Trophoblast cell (in vitro differentiated cells and primary cell): Measurements from ENCODE around the gene CHST11.

Source experiments
- DNase-seq, 2 donors: peaks; one replicate each; pipeline ENCODE4 v3.0.0-alpha.2; 2016
- H2AFZ ChIP-seq: 2 replicates; pipeline ENCODE4 v1.6.1; 2013; ENCODE audit warnings: low read length, moderate library complexity, mild to moderate bottlenecking; ENCODE audit not compliant: insufficient read depth, poor library complexity
- H2AK5ac ChIP-seq: 2 replicates; pipeline ENCODE4 v1.6.1; 2013; ENCODE audit warnings: mild to moderate bottlenecking, low read length
- H2BK120ac ChIP-seq: 2 replicates; pipeline ENCODE4 v1.6.1; 2013; ENCODE audit warnings: low read length, mild to moderate bottlenecking, moderate library complexity; ENCODE audit not compliant: insufficient read depth, poor library complexity
- H2BK12ac ChIP-seq: 2 replicates; pipeline ENCODE4 v1.6.1; 2013; ENCODE audit warnings: mild to moderate bottlenecking, low read length, moderate library complexity
- H2BK5ac ChIP-seq: 2 replicates; pipeline ENCODE4 v1.6.1; 2013; ENCODE audit warnings: low read length, low read depth, moderate library complexity, mild to moderate bottlenecking; ENCODE audit not compliant: poor library complexity
- H3K14ac ChIP-seq: 2 replicates; pipeline ENCODE4 v1.6.1; 2013; ENCODE audit warnings: mild to moderate bottlenecking, low read length
- H3K18ac ChIP-seq: 2 replicates; pipeline ENCODE4 v1.6.1; 2013; ENCODE audit warnings: mild to moderate bottlenecking, low read length
- H3K23ac ChIP-seq: 2 replicates; pipeline ENCODE4 v1.6.1; 2013; ENCODE audit warnings: low read length
- H3K27ac ChIP-seq: 2 replicates; pipeline ENCODE4 v1.5.1; 2013; ENCODE audit warnings: low read depth, mild to moderate bottlenecking, inconsistent platforms, low read length, moderate library complexity
- H3K27me3 ChIP-seq: 2 replicates; pipeline ENCODE4 v1.6.1; 2013; ENCODE audit warnings: inconsistent platforms, mild to moderate bottlenecking, low read length, moderate library complexity; ENCODE audit not compliant: insufficient read depth
- H3K36me3 ChIP-seq, 2 experiments: 1 replicate in 1 of 2; 2 replicates in 1 of 2; pipeline ENCODE4 v1.6.1; 2013; ENCODE audit warnings: low read length in 2 of 2, mild to moderate bottlenecking in 2 of 2, moderate library complexity in 1 of 2; ENCODE audit not compliant: insufficient read depth in 2 of 2, control insufficient read depth in 1 of 2
- H3K4ac ChIP-seq: 2 replicates; pipeline ENCODE4 v1.6.1; 2013; ENCODE audit warnings: low read depth, mild to moderate bottlenecking, low read length, moderate library complexity
- H3K4me1 ChIP-seq, 2 experiments: 1 replicate in 1 of 2; 2 replicates in 1 of 2; pipeline ENCODE4 v1.6.1; 2013; ENCODE audit warnings: low read length in 2 of 2, mild to moderate bottlenecking in 2 of 2, moderate library complexity in 1 of 2; ENCODE audit not compliant: insufficient read depth in 2 of 2, control insufficient read depth in 1 of 2
- H3K4me2 ChIP-seq: 2 replicates; pipeline ENCODE4 v1.6.1; 2013; ENCODE audit warnings: inconsistent platforms, mild to moderate bottlenecking, low read length, moderate library complexity
- H3K4me3 ChIP-seq: 2 replicates; pipeline ENCODE4 v1.5.1; 2013; ENCODE audit warnings: mild to moderate bottlenecking, low read depth, low read length, inconsistent platforms
- H3K79me1 ChIP-seq: one replicate; pipeline ENCODE4 v1.6.1; 2013; ENCODE audit warnings: low read length
- H3K79me2 ChIP-seq: 2 replicates; pipeline ENCODE4 v1.6.1; 2013; ENCODE audit warnings: low read length, mild to moderate bottlenecking; ENCODE audit not compliant: control insufficient read depth, insufficient read depth, poor library complexity
- H3K9ac ChIP-seq: 2 replicates; pipeline ENCODE4 v1.6.1; 2013; ENCODE audit warnings: mild to moderate bottlenecking, low read length
- H3K9me3 ChIP-seq: 2 replicates; pipeline ENCODE4 v1.6.1; 2013; ENCODE audit warnings: low read depth, mild to moderate bottlenecking, control low read depth, inconsistent platforms, low read length; ENCODE audit not compliant: insufficient read depth
- H4K12ac ChIP-seq: 2 replicates; pipeline ENCODE4 v1.6.1; 2013; ENCODE audit warnings: low read depth, mild to moderate bottlenecking, low read length, moderate library complexity
- H4K8ac ChIP-seq: 2 replicates; pipeline ENCODE4 v1.6.1; 2013; ENCODE audit warnings: low read depth, mild to moderate bottlenecking, low read length, moderate library complexity
- H4K91ac ChIP-seq: one replicate; pipeline ENCODE4 v1.6.1; 2013; ENCODE audit warnings: low read depth, mild to moderate bottlenecking, low read length, moderate library complexity
- WGBS: extraction: QIAGEN DNeasy Blood & Tissue Kit; methylation state at CpG from one replicate; pipeline ENCODE4 v1.1.7; 2013; ENCODE audit warnings: missing lambda C conversion rate; ENCODE audit not compliant: insufficient read length, insufficient coverage; ENCODE audit errors: extremely low coverage; 5-methylcytosine and 5-hydroxymethylcytosine counted together

Gene CHST11

DNA sequence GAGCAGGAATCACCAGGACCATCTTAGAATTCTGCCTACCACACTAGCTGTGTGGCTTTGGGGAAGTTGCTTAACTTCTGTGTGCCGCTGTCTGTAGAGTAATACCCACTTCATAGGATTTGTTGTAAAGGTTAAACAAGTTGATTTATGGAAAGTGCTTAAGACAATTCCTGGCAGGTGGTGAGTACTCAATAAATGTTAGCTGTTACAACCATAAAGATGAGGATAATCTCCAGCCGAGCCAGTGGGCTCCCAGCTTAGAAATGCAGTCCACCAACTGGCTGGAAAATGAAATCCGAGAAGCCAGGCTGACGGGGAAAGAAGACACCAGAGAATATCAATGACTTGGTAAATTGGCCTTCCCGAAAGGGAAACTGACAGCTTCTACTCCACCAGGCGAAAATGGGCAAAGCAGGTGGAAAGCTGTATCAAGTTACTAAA is 173.5 kb downstream of the CHST11 start:
- H3K27ac ChIP-seq = no peak overlapping the region
- H3K27me3 ChIP-seq = no peaks in the 10 kb centered on the region
- no peak overlapping the region for H2BK5ac ChIP-seq
- H3K4ac ChIP-seq = no peak overlapping the region
- H2BK12ac ChIP-seq = no peak overlapping the region
- no peak overlapping the region for H3K23ac ChIP-seq
- H3K18ac ChIP-seq = no peak overlapping the region
- DNase-seq = no peak
- no peak overlapping the region for H2BK120ac ChIP-seq
- no CpG with 5 or more reads among the region's 6 CpGs for WGBS
- no peak overlapping the region for H2AK5ac ChIP-seq
- H3K79me1 ChIP-seq = no peaks in the 10 kb centered on the region
- H3K9me3 ChIP-seq = no peaks in the 10 kb centered on the region
- no peak overlapping the region for H3K4me2 ChIP-seq
- H4K12ac ChIP-seq = no peak overlapping the region
- H3K79me2 ChIP-seq = no peaks in the 10 kb centered on the region
- H3K9ac ChIP-seq = no peak overlapping the region
- H2AFZ ChIP-seq = no peak overlapping the region
- H4K8ac ChIP-seq = no peak overlapping the region
- H4K91ac ChIP-seq = no peak overlapping the region
- H3K4me1 ChIP-seq = peaks cover 2 to 8% of the 10 kb centered on the region in 2 experiments
- H3K36me3 ChIP-seq = peaks cover 0 to 2% of the 10 kb centered on the region in 2 experiments
- H3K4me3 ChIP-seq = no peak overlapping the region
- H3K14ac ChIP-seq = no peak overlapping the region

DNA sequence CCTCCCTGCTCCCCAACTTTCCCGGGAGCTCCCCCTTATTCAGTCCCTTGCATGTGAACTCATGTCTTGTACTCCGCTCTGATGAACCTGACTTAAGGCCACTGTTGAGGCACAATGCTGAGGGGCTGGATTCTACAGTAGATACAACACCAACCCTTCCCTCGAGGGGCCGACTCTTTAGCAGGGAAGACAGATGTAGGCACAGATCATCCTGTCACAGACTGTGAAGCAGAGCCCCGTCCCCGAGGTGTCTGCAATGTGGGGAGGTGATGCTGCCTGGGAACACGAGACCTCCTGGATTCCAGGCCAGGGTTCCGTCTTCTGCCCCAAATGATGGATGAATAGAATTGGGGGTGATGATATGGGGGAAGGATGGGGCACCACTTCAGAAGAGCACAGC is 175.1 kb downstream of the CHST11 start:
- Histone ChIP-seq H4K8ac (no peak overlapping the region), H3K9me3 (no peaks in the 10 kb centered on the region), H3K27ac (no peak overlapping the region), H3K4me1 (peaks cover 2 to 10% of the 10 kb centered on the region in 2 experiments), H4K12ac (no peak overlapping the region), H3K79me1 (no peaks in the 10 kb centered on the region), H3K4me2 (no peak overlapping the region), H3K79me2 (no peaks in the 10 kb centered on the region), H3K27me3 (no peaks in the 10 kb centered on the region), H3K18ac (no peak overlapping the region), H2BK120ac (no peak overlapping the region), H4K91ac (no peak overlapping the region), H3K9ac (no peak overlapping the region), H2AFZ (no peak overlapping the region), H3K14ac (no peak overlapping the region), H3K4me3 (no peak overlapping the region), H2BK5ac (no peak overlapping the region), H3K36me3 (peaks cover 0 to 2% of the 10 kb centered on the region in 2 experiments), H3K23ac (no peak overlapping the region), H2BK12ac (no peak overlapping the region), H3K4ac (no peak overlapping the region), H2AK5ac (no peak overlapping the region)
- no CpG with 5 or more reads among the region's 8 CpGs for whole genome bisulfite sequencing
- DNase-seq = no peak

GRCh38 chr12:104632724-104633201 is 176.0 kb downstream of the CHST11 start:
- no peak overlapping the region for H3K9ac ChIP-seq
- H3K18ac ChIP-seq = no peak overlapping the region
- peaks cover 0 to 2% of the 10 kb centered on the region in 2 experiments for H3K36me3 ChIP-seq

DNA sequence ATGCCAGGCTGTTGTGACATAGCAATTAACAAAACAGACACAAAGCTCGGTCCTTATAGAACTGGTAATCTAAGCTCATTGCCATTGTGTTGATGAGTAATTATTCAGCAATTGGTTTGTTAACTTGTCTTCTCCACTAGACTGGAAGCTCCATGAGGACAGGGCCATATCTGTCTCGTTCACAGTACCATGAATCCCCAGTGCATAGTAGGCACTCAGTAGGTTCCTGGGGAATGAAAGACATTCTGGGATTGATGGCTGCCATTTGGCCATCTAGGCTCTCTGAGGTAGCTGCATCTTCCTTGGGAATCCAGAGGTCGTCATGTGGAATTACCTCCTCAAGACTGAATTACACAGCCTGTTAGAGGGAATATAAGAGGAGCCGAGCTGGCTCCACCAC is 177.3 kb downstream of the CHST11 start:
- Histone ChIP-seq H4K91ac (no peak overlapping the region), H3K27ac (no peak overlapping the region), H3K23ac (no peak overlapping the region), H3K9ac (no peak overlapping the region), H2BK5ac (no peak overlapping the region), H3K27me3 (no peaks in the 10 kb centered on the region), H2BK12ac (no peak overlapping the region), H3K36me3 (peaks cover 0 to 2% of the 10 kb centered on the region in 2 experiments), H3K9me3 (no peaks in the 10 kb centered on the region), H3K4me1 (peaks cover 2 to 10% of the 10 kb centered on the region in 2 experiments), H4K8ac (no peak overlapping the region), H2AFZ (no peak overlapping the region), H3K4ac (no peak overlapping the region), H3K79me1 (no peaks in the 10 kb centered on the region), H3K18ac (no peak overlapping the region), H3K4me2 (no peak overlapping the region), H3K14ac (no peak overlapping the region), H4K12ac (no peak overlapping the region), H2AK5ac (no peak overlapping the region), H3K79me2 (no peaks in the 10 kb centered on the region), H2BK120ac (no peak overlapping the region), H3K4me3 (no peak overlapping the region)
- WGBS = no CpG with 5 or more reads among the region's 4 CpGs
- no peak for DNase-seq

More at GRCh38 chr12:104632724-104633201, 176.0 kb downstream of the CHST11 start:
- Histone ChIP-seq H3K4me3 (no peak overlapping the region), H3K4me1 (peaks cover 2 to 10% of the 10 kb centered on the region in 2 experiments), H4K91ac (no peak overlapping the region), H3K23ac (no peak overlapping the region), H4K12ac (no peak overlapping the region), H3K27ac (no peak overlapping the region), H4K8ac (no peak overlapping the region), H3K9me3 (no peaks in the 10 kb centered on the region), H2AFZ (no peak overlapping the region), H3K27me3 (no peaks in the 10 kb centered on the region), H2BK5ac (no peak overlapping the region), H3K14ac (no peak overlapping the region), H3K4me2 (no peak overlapping the region), H2BK120ac (no peak overlapping the region), H3K79me1 (no peaks in the 10 kb centered on the region), H2BK12ac (no peak overlapping the region), H2AK5ac (no peak overlapping the region), H3K79me2 (no peaks in the 10 kb centered on the region), H3K4ac (no peak overlapping the region)
- no peak for DNase-seq
- no CpG with 5 or more reads among the region's 13 CpGs for WGBS
